SK-N-DZ (cell line): ENCODE data around the gene WNT8A.

Source experiments
- DNase-seq: peaks from one replicate; pipeline ENCODE4 v3.0.0-alpha.2; 2015; ENCODE audit warnings: low spot score

WNT8A gene

GRCh38 chr5:138091685-138092084 is 7.9 kb downstream of the WNT8A start:
- no peak for DNase-seq

- DNase-seq: no peak
Observed at GRCh38 chr5:138092301-138092700, 8.5 kb downstream of the WNT8A start.

GRCh38 chr5:138093036-138093435 is 9.2 kb downstream of the WNT8A start:
- DNase-seq: no peak

- DNase-seq: no peak
Observed at GRCh38 chr5:138095100-138095907, 11.5 kb downstream of the WNT8A start.

- no peak for DNase-seq
Observed at GRCh38 chr5:138096363-138096762, 12.5 kb downstream of the WNT8A start.

- no peak for DNase-seq
Observed at GRCh38 chr5:138096997-138097828, 13.4 kb downstream of the WNT8A start.

GRCh38 chr5:138102454-138103318 is 18.9 kb downstream of the WNT8A start:
- DNase-seq: no peak

- DNase-seq: no peak
Observed at GRCh38 chr5:138103319-138103637, 19.4 kb downstream of the WNT8A start.

- DNase-seq: no peak
Observed at GRCh38 chr5:138105709-138106108, 21.9 kb downstream of the WNT8A start.

GRCh38 chr5:138107213-138107612 is 23.4 kb downstream of the WNT8A start:
- no peak for DNase-seq

- DNase-seq: no peak
Observed at GRCh38 chr5:138109463-138110265, 25.8 kb downstream of the WNT8A start.

GRCh38 chr5:138110266-138110963 is 26.6 kb downstream of the WNT8A start:
- DNase-seq: no peak

- no peak for DNase-seq
Observed at GRCh38 chr5:138111181-138111580, 27.3 kb downstream of the WNT8A start.

- DNase-seq: no peak
Observed at GRCh38 chr5:138111937-138112336, 28.1 kb downstream of the WNT8A start.

- DNase-seq: no peak
Observed at GRCh38 chr5:138115254-138115653, 31.4 kb downstream of the WNT8A start.

GRCh38 chr5:138128334-138128733 is 44.5 kb downstream of the WNT8A start:
- DNase-seq: no peak

- DNase-seq: no peak
Observed at GRCh38 chr5:138129347-138129746, 45.5 kb downstream of the WNT8A start.

GRCh38 chr5:138132543-138132942 is 48.7 kb downstream of the WNT8A start:
- no peak for DNase-seq

GRCh38 chr5:138138949-138139780 is 55.3 kb downstream of the WNT8A start, which contains the start of gene NME5:
Gene NME5, minus strand, starts transcription at chr5:138139428. Its CDS starts 648 bp downstream, at chr5:138138780.
- DNase-seq: peak; percentile 73

GRCh38 chr5:138139781-138140090 is 55.9 kb downstream of the WNT8A start:
- DNase-seq: no peak
